ENCODE results near the gene ABHD18.
"Not testable (repeated sequence)": the region's sequence is repeated elsewhere in the genome, so short reads cannot be mapped to it uniquely, and the experiment has no call there.

Gene ABHD18

DNA sequence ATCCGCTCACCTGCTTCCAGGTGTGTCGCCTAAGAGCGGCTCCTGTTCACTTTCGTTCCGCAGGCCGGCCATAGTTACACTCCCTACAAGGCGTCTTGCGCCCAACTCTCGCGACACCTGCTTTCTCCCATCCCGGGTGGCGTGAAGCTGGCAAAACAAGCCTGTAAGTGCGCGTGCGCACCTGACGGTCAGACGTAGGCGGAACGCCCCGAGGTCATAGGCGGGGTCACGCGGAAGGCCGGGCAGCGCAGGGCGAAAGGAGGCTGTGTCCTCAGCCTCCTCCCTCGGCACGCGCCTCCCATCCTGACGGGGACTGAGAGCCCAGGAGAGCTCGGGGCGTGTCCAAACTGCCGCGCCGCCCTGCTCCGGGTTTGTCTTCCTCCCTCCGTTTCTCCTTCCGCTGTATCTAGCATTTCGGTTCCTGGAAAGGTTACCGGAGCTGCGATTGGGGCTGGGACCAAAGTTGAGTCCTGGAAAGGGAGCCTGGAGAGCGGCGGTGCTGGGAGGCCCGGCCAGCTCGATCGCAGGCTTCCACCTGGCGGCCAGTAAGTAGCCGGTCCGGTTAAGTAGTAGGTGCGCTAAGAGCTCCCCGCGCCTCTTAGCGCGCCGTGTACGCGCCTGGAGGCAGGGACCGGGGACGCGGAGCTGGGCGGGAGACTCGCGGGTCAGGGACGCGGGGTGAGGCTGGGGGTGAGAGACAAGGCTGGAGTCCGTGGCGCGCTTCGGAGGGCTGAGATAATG is at the start of gene ABHD18, which contains the start of gene MFSD8:
Gene ABHD18, plus strand, starts transcription at position 345 of the 741 bp plus-strand sequence. CDS start 17,550 bp downstream, outside the sequence.
Gene MFSD8, minus strand, starts transcription at position 112 of the 741 bp plus-strand sequence. Its CDS starts 40 bp downstream, at position 72.
- peak within 1 kb of the TSS; percentile 84 for H3K4me3 ChIP-seq (ENCODE audit: low read depth, low read length)
- TF ChIP-seq, protein P1, sequence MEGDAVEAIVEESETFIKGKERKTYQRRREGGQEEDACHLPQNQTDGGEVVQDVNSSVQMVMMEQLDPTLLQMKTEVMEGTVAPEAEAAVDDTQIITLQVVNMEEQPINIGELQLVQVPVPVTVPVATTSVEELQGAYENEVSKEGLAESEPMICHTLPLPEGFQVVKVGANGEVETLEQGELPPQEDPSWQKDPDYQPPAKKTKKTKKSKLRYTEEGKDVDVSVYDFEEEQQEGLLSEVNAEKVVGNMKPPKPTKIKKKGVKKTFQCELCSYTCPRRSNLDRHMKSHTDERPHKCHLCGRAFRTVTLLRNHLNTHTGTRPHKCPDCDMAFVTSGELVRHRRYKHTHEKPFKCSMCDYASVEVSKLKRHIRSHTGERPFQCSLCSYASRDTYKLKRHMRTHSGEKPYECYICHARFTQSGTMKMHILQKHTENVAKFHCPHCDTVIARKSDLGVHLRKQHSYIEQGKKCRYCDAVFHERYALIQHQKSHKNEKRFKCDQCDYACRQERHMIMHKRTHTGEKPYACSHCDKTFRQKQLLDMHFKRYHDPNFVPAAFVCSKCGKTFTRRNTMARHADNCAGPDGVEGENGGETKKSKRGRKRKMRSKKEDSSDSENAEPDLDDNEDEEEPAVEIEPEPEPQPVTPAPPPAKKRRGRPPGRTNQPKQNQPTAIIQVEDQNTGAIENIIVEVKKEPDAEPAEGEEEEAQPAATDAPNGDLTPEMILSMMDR (IDR thresholded peaks at IDR 0.05; ENCODE audit: control insufficient read depth, extremely low read depth, insufficient read depth) = peak; percentile 34; the same call in 1 of the 2 replicates
- peak; percentile 98 for DNase-seq (ENCODE audit: low read depth)

DNA sequence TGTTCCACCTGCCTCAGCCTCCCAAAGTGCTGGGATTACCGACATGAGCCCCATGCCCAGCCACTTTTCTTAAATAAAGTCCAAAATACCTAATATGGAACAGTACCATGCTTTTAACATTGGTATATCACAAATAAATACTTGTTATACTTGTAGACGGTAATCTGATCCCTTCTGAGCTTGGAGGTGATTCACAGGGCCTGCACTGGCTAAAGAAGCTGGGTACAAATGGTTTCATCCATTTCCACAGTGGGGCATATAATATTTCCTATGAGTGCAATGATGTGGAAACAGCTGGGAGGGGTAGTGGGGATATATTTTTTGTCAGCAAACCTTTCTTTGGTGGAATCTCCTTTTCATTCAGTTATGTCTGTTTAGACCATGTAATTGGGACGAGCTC is 48.7 kb upstream of the ABHD18 start:
- no peak overlapping the region for H3K4me3 ChIP-seq (ENCODE audit: low read depth, low read length)
- TF ChIP-seq, protein P1 (IDR thresholded peaks at IDR 0.05; ENCODE audit: control insufficient read depth, extremely low read depth, insufficient read depth) = no peak
- no peak for DNase-seq (ENCODE audit: low read depth)

DNA sequence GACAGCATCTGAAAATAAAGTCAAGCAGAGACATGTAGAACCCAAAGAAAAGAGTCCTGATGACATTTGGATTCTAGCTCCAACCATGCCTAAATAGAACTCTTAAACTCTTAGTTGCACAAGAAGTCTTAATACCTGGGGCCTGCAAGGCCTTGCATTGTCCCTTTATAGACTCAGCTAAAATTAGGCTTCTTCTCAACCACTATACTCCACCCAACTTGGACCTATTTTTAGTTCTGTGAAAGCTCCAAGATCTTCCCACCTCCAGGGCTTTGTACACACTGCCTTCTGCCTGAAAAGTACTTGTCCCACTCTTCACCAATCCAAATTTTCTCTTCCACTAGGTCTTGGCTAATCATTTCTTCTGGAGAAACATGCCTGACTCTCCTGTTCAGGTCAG is 48.1 kb upstream of the ABHD18 start:
- H3K4me3 ChIP-seq (ENCODE audit: low read depth, low read length) = no peak overlapping the region
- TF ChIP-seq, protein P1 (IDR thresholded peaks at IDR 0.05; ENCODE audit: control insufficient read depth, extremely low read depth, insufficient read depth) = no peak
- no peak for DNase-seq (ENCODE audit: low read depth)

DNA sequence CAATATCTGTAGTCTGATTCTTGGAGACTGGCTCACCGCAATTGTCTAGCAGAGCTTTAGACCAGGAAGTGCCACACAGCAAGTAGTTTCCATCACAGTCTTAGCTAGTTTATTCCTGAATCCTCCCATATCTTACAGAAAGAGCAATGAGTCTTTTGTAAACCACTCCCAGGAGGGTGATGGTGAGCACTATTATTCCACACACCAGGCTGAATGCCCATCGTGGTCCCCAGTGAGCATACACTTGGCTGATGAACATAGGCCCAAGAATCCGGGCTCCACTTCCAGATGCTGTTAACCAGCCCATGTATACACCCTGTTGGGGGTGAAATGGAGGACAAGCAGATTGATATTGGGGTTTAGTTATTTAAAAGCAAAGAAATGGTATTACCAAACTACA is 44.7 kb upstream of the ABHD18 start:
- H3K4me3 ChIP-seq (ENCODE audit: low read depth, low read length) = no peak overlapping the region
- TF ChIP-seq, protein P1 (IDR thresholded peaks at IDR 0.05; ENCODE audit: control insufficient read depth, extremely low read depth, insufficient read depth) = no peak
- no peak for DNase-seq (ENCODE audit: low read depth)

DNA sequence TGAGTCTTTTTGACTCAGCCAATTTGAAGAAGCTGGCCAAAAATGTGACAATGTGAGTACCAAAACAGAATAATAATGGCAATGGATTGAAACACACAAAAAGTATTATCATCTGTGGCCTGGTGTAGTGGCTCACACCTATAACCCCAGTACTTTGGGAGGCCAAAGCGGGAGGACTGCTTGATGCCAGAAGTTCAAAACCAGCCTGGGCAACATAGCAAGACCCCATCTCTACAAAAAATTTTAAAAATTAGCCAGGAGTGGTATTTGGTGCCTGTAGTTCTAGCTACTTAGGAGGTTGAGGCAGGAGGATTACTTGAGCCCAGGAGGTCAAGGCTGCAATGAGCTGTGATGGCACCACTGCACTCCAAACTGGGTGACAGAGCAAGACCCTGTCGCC is 43.0 kb upstream of the ABHD18 start:
- TF ChIP-seq, protein P1 (IDR thresholded peaks at IDR 0.05; ENCODE audit: control insufficient read depth, extremely low read depth, insufficient read depth) = no peak
- H3K4me3 ChIP-seq (ENCODE audit: low read depth, low read length) = no peak overlapping the region
- DNase-seq (ENCODE audit: low read depth) = no peak

DNA sequence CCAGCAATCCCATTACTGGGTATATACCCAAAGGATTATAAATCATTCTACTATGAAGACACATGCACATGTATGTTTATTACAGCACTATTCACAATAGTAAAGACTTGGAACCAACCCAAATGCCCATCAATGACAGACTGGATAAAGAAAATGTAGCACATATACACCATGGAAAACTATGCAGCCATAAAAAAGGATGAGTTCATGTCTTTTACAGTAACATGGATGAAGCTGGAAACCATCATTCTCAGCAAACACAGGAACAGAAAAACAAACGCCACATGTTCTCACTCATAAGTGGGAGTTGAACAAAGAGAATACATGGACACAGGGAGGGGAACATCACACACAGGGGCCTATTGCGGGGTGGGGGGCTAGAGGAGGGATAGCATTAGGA is 39.5 kb upstream of the ABHD18 start:
- H3K4me3 ChIP-seq (ENCODE audit: low read depth, low read length); DNase-seq (ENCODE audit: low read depth): not testable (repeated sequence)

DNA sequence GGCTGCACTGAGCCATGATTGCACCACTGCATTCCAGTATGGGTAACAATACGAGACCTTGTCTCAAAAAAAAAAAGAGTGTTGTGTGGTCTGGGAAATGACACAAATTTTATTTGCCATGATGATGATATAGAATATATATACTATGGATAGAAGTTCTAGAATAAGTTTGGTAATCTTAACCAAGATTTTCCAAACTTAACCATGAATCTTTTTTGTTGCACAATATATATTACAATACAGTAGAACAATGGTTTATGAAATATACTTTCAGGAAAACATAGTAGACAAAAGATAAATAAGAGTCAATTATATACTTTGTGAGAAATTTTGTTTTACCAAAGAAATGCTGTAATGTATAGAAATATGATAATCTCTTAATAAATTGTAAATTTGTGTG is 35.0 kb upstream of the ABHD18 start:
- DNase-seq (ENCODE audit: low read depth) = no peak
- H3K4me3 ChIP-seq (ENCODE audit: low read depth, low read length) = no peak overlapping the region
- TF ChIP-seq, protein P1 (IDR thresholded peaks at IDR 0.05; ENCODE audit: control insufficient read depth, extremely low read depth, insufficient read depth) = no peak

DNA sequence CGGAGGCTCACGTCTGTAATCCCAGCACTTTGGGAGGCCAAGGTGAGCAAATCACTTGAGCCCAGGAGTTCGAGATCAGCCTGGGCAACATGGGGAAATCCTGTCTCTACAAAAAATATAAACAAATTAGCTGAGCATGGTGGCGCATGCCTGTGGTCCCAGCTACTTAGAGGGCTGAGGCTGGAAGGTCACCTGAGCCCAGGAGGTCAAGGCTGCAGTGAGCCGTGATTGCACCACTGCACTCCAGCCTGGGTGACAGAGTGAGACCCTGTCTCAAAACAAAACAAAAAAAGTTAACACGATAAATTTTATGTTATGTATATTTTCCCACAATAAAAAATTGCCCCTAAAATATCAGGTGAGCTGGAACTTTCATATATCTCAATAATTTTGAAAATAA is 33.4 kb upstream of the ABHD18 start:
- H3K4me3 ChIP-seq (ENCODE audit: low read depth, low read length); DNase-seq (ENCODE audit: low read depth): not testable (repeated sequence)
